T47D (cell line): ENCODE measurements around the gene LNP1.

Experiments used
- DNase-seq, 2 experiments: peaks; one replicate each; pipeline versions ENCODE4 v3.0.0 to v3.0.0-alpha.2; 2011 to 2012; ENCODE audit warnings: low read depth in 1 of 2, low spot score in 1 of 2
- JUND ChIP-seq: IDR thresholded peaks from 2 replicates; pipeline ENCODE4 v1.6.1; 2012; ENCODE audit warnings: low read depth
- in situ Hi-C: cut with HindIII; loops from 2 replicates; pipeline ENCODE4 v1.10.0; 2016; ENCODE audit warnings: low sequenced_read_pairs, low pct_unique_long_range_greater_than_20kb

LNP1 gene

GRCh38 chr3:100403362-100404249 lies 2.3 kb downstream of the LNP1 start:
- in situ Hi-C loops = no loop called here
- DNase-seq = no peak
- TF ChIP-seq JUND = no peak

GRCh38 chr3:100404250-100404548 lies 2.9 kb downstream of the LNP1 start:
- TF ChIP-seq JUND = no peak
- in situ Hi-C loops = no loop called here
- DNase-seq = no peak

- in situ Hi-C loops = no loop called here
- DNase-seq = no peak
- no peak for TF ChIP-seq JUND
Observed at GRCh38 chr3:100407164-100407563, 5.8 kb downstream of the LNP1 start.

GRCh38 chr3:100407977-100408532 lies 6.7 kb downstream of the LNP1 start:
- in situ Hi-C loops = no loop called here
- no peak for DNase-seq
- TF ChIP-seq JUND = no peak

GRCh38 chr3:100411091-100411982 lies 10.0 kb downstream of the LNP1 start:
- no peak for DNase-seq
- in situ Hi-C loops = no loop called here
- TF ChIP-seq JUND = no peak

GRCh38 chr3:100412912-100413590 lies 11.7 kb downstream of the LNP1 start:
- TF ChIP-seq JUND = no peak
- in situ Hi-C loops = no loop called here
- DNase-seq = no peak

- DNase-seq = no peak
- no peak for TF ChIP-seq JUND
- in situ Hi-C loops = no loop called here
Observed at GRCh38 chr3:100413613-100414012, 12.3 kb downstream of the LNP1 start.

- DNase-seq = no peak
- in situ Hi-C loops = no loop called here
- TF ChIP-seq JUND = no peak
Observed at GRCh38 chr3:100416176-100416575, 14.8 kb downstream of the LNP1 start.

- DNase-seq = no peak
- no peak for TF ChIP-seq JUND
- in situ Hi-C loops = no loop called here
Observed at GRCh38 chr3:100416863-100417262, 15.5 kb downstream of the LNP1 start.

GRCh38 chr3:100419406-100419805 lies 18.1 kb downstream of the LNP1 start:
- in situ Hi-C loops = no loop called here
- TF ChIP-seq JUND = no peak
- DNase-seq = no peak

GRCh38 chr3:100420885-100421284 lies 19.5 kb downstream of the LNP1 start:
- TF ChIP-seq JUND = no peak
- no peak for DNase-seq
- in situ Hi-C loops = no loop called here

- TF ChIP-seq JUND = no peak
- in situ Hi-C loops = no loop called here
- no peak for DNase-seq
Observed at GRCh38 chr3:100423611-100424010, 22.3 kb downstream of the LNP1 start.
